ENCODE measurements around the gene LRFN4.

LRFN4 gene

GRCh38 chr11:66845143-66845875, 11.6 kb upstream of the LRFN4 start:
- DNase-seq (ENCODE audit: low read depth): no peak

GRCh38 chr11:66845876-66846212, 11.0 kb upstream of the LRFN4 start:
- DNase-seq (ENCODE audit: low read depth): no peak

GRCh38 chr11:66846671-66847091, 10.2 kb upstream of the LRFN4 start:
- no peak for DNase-seq (ENCODE audit: low read depth)

- DNase-seq (ENCODE audit: low read depth): no peak
These were observed 9.2 kb upstream of the LRFN4 start for GRCh38 chr11:66847461-66848232.

- DNase-seq (ENCODE audit: low read depth): no peak
These were observed 8.0 kb upstream of the LRFN4 start for GRCh38 chr11:66848671-66849500.

DNA sequence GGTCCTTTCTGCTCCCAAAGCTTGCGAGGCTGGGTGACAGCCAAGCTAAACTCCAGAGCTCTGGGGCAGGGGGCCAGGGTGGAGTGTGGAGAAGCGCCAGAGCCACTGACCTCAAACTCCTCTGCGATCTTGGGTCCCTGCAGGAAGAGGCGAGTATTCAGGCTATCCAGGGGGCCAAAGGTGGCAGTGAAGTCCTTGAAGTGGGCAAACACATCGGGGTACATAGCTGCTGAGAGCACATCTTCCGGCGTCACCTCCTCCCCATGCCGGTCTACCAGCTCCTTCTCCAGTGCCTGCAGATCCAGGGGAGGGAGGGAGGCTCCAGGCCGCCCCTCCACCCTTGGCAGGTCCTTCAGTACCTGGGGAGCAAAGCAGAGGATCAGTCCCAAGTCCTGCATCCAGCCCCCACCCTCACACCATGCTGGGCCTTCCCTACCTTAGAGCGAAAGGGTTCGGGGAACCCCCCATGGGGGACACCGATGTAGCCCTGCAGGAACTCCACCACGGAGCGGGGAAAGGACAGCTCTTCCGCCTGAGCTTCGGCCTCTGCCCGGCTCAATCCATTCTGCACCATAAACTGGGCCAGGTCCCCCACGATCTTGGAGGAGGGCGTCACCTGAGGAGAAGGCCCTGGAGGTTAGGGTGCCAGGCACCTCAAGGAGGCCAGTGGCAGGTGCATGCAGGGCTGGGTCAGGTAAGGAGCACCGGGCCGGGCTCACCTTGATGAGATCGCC, 7.2 kb upstream of the LRFN4 start:
- no peak for DNase-seq (ENCODE audit: low read depth)

DNA sequence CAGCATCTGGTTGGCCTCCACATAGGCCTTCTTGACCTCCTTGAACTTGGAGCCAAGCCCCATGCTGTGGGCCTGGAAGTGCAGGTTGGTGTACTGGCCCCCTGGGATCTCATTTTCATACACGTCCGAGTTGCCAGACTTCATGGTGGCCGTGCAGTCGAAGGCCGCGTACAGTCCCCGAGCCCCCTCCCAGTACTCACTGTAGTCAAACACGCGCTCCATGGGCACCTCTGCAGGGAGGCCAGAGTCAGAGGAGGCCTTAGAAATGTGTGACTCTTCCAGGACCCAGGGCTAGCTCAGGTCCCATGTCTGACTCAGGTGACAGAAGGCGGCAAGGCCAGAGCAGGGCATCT, 6.7 kb upstream of the LRFN4 start:
- no peak for DNase-seq (ENCODE audit: low read depth)

GRCh38 chr11:66850588-66851238, 6.2 kb upstream of the LRFN4 start:
- DNase-seq (ENCODE audit: low read depth): no peak

- DNase-seq (ENCODE audit: low read depth): no peak
These were observed 5.6 kb upstream of the LRFN4 start for GRCh38 chr11:66851239-66851596.

DNA sequence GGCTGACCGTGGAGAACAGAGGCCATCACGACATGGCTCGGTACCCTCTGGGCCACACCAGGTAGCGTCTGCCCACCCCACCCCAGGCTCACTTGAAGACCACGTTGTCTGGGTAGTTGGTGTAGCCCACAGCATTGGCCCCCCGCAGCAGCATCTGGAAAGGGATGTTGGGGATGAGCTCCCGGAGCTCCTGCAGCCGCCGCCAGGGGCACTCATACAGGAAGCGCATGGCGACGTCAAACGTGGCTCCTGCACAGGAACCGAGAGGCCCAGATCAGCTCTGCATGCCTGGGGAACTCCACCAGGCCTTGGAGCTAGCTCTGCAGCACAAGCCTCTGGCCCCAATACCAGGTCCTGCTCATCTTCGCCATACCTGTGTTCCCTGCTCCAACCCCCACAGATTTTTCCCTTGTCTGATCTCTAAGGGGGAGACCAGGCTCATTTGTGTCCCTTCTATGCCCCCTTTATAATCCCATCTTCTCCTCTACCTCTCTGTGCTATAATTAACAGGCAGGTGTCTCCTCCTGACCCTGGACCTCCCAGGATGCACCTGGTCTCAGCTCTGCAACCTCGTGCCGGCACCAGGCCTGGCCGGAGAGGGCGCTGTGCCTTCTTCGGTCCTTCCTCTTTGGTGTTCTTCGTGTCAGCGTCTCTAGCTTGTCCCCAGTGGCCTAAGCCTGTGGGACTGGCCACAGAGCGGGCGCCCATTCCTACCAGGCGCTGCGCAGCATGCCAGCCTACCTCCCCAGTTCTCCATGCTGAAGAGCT, 5.0 kb upstream of the LRFN4 start:
- DNase-seq (ENCODE audit: low read depth): no peak

- no peak for DNase-seq (ENCODE audit: low read depth)
These were observed 4.2 kb upstream of the LRFN4 start for GRCh38 chr11:66852466-66853241.

DNA sequence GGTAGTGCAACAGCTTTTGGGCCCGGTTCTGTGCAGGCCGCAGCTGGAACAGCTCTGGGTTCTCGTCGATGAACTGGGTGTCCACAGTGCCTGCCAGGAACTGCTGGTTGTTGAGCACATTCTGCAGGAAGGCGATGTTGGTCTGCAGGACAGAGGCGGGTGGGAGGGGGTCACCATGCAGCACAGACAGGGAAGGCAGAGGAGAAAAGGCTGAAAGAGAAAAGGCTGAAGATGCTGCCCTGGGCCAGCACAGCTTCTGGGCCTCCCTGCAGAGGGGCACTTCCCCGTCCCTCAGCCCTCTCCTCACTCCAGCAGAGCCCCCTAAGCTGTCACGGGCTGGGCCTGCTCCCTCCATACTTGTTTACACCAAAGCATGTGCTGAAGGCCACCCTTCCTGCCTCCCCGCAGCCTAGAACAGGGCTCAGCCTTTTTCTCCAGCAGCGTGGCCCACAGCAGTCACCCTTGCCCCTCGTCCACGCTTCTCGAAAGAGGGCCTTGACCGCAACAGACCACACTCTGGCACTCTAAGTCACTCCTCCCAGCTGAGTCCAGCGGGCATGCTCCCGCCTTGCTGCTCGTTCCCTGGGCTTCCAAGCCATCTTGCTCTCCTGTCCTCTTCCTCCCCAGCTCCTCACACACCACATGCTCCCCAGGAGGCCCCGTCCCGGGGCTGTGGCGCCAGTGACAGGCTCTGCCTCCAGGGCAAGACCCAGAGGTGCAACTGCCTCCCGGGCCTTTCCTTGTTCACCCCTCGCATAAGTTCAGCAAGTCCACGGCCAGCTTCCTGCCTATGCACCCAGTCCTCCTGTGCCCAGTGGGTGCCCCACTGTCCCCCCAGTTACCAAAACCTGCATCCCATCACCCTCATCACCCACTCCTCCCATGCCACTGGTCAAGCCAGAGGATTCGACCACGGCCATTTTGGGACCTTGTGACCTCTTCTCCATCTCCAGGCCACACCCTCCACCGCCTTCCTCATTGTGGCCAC, 3.3 kb upstream of the LRFN4 start:
- DNase-seq (ENCODE audit: low read depth): no peak

- DNase-seq (ENCODE audit: low read depth): no peak
These were observed 2.6 kb upstream of the LRFN4 start for GRCh38 chr11:66854231-66854661.

DNA sequence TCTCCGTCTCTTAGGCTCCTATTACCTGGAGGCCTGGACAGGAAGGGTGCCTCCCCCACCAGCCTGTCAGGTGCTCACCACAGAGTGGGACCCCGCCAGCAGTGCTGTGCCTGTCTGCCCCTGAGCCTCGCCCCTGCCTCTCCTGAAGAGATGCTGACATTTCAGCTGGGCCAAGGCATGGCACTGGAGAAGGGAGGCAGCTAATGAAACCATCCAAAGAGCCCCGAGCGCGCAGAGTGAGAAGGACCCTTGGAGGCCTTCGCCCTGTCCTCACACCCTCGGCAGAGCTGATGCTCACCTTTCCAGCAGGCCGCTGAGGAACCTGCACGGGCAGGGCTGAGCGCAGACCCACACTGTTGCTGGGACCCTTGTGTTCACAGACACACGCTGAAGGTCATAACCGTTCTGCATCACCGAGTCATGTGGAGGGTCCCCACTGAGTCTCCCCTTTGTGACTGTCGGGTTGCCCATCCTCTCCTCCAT, 2.1 kb upstream of the LRFN4 start:
- no peak for DNase-seq (ENCODE audit: low read depth)

GRCh38 chr11:66855574-66856495, 1.0 kb upstream of the LRFN4 start:
- DNase-seq (ENCODE audit: low read depth): peak; percentile 64

GRCh38 chr11:66857234-66857926, 516 bp downstream of the LRFN4 start:
- DNase-seq (ENCODE audit: low read depth): no peak

- no peak for DNase-seq (ENCODE audit: low read depth)
These were observed 992 bp downstream of the LRFN4 start for GRCh38 chr11:66857927-66858185.

All from stimulated activated CD8-positive, alpha-beta memory T cell treated with anti-CD3 and anti-CD28 coated beads, Interleukin-12 subunit alpha, Interleukin-12 subunit beta, amount 100 ng/mL, for 4 hours (primary cell).